PFSK-1 (cell line): ENCODE measurements around the gene IMPG1.

Source experiments
- FOXP2 ChIP-seq: optimal IDR thresholded peaks from 2 replicates; pipeline ENCODE3; 2011; ENCODE audit warnings: borderline replicate concordance, control low read depth, inconsistent platforms; ENCODE audit not compliant: insufficient read depth; ENCODE audit errors: extremely low read length, extremely low read depth
- POLR2AphosphoS5 ChIP-seq: IDR thresholded peaks from 2 replicates; pipeline ENCODE4 v1.6.1; 2012; ENCODE audit warnings: low read depth, mild to moderate bottlenecking, control low read depth, low read length, moderate library complexity
- SIN3A ChIP-seq: IDR thresholded peaks from 2 replicates; pipeline ENCODE4 v1.6.1; 2012; ENCODE audit warnings: mild to moderate bottlenecking, low read length, moderate library complexity, borderline replicate concordance; ENCODE audit not compliant: insufficient read depth
- TAF1 ChIP-seq: IDR thresholded peaks from 2 replicates; pipeline ENCODE4 v1.6.1; 2012; ENCODE audit warnings: low read length, control low read depth, borderline replicate concordance; ENCODE audit not compliant: insufficient read depth
- TF ChIP-seq, protein P1 (sequence below), 2 experiments: IDR thresholded peaks; 2 replicates each; pipeline versions ENCODE4 v1.6.1 to v1.8.0; 2011 to 2012; ENCODE audit warnings: low read depth in 2 of 2, low read length in 2 of 2, control low read depth in 1 of 2, inconsistent platforms in 1 of 2, mild to moderate bottlenecking in 1 of 2, moderate library complexity in 1 of 2; ENCODE audit not compliant: insufficient read depth in 1 of 2

Gene IMPG1

DNA sequence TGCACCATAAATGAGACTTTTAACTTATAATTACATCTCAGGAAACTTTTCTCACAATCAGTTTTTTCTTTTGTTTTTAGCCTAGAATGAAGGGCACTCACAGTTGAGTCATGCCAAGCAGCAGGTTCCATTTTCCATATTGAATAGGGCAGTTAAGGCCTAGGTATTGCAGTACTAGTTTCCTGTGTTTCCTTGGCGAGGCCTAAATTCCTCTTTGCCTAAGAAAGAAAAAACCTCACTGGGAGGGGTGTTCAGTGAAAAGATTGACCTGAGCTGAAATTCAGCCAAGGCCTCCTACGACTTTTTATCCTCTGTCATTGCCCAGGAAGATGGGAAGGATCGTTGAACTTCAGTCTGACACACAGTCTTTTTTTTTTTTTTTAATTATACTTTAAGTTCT is 85.5 kb downstream of the IMPG1 start:
- TF ChIP-seq, protein P1, sequence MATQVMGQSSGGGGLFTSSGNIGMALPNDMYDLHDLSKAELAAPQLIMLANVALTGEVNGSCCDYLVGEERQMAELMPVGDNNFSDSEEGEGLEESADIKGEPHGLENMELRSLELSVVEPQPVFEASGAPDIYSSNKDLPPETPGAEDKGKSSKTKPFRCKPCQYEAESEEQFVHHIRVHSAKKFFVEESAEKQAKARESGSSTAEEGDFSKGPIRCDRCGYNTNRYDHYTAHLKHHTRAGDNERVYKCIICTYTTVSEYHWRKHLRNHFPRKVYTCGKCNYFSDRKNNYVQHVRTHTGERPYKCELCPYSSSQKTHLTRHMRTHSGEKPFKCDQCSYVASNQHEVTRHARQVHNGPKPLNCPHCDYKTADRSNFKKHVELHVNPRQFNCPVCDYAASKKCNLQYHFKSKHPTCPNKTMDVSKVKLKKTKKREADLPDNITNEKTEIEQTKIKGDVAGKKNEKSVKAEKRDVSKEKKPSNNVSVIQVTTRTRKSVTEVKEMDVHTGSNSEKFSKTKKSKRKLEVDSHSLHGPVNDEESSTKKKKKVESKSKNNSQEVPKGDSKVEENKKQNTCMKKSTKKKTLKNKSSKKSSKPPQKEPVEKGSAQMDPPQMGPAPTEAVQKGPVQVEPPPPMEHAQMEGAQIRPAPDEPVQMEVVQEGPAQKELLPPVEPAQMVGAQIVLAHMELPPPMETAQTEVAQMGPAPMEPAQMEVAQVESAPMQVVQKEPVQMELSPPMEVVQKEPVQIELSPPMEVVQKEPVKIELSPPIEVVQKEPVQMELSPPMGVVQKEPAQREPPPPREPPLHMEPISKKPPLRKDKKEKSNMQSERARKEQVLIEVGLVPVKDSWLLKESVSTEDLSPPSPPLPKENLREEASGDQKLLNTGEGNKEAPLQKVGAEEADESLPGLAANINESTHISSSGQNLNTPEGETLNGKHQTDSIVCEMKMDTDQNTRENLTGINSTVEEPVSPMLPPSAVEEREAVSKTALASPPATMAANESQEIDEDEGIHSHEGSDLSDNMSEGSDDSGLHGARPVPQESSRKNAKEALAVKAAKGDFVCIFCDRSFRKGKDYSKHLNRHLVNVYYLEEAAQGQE (IDR thresholded peaks at IDR 0.05; ENCODE audit: insufficient read depth in 1 of 2, low read depth in 2 of 2, low read length in 2 of 2) = no peak

DNA sequence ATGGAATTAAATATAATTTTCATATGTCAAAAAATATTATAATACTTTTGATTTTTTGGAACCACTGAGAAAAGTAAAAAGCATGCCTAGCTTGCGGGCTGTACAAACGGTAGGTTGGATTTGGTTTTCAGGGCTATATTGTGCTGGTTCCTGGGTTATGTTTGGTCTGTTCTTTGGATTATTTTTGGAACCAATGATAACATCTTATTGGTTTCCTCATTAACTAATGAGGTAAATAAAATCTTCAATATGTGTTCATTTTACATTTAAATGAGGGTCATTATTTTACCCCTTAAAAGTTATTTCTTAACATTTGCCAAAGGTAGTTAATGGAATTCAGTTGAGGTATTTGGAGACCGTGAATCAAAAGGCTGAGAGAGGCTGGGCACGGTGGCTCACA is 96.6 kb downstream of the IMPG1 start:
- no peak for TF ChIP-seq SIN3A
- no peak for TF ChIP-seq TAF1

DNA sequence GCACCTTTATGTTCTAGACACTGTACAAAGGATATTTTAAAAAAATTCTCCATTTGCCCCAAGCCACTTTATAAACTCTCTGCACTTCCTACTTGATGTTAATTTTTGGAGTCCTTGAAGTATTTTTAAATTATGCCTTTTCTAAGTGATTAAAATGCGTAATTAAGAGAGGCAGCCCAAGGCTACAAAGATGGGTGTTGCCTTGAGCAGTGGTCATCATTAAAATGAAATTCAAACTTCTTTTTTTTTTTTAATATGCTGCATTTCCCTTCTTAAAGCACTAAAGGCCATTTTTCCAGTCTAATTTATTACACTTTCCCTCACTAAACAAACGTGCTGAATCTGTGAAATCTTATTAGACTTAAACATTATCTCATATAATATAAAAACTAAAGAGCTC is 102.4 kb downstream of the IMPG1 start:
- TF ChIP-seq POLR2AphosphoS5 (no peak), TAF1 (no peak), SIN3A (no peak), FOXP2 (no peak)
- TF ChIP-seq, protein P1 (IDR thresholded peaks at IDR 0.05; ENCODE audit: insufficient read depth in 1 of 2, low read depth in 2 of 2, low read length in 2 of 2) = no peak

DNA sequence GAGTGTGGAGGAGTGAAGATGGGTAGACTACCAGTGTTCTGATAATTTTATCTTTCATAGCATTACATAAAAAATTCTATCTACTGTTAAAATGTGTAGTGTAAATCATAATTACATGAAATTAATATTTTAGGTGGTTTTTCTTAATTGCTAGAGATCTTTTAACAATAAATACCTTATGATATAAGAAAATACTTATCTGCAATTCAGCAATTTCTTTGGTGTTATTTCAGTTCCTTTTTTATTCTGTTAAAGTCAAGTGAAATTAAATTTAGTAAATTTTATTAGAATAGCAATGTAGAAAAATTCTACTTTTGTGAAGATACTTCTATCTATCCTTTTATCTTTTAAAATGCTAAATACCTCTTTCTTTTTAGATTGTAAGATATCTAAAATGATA is 104.3 kb downstream of the IMPG1 start:
- TF ChIP-seq, protein P1 (IDR thresholded peaks at IDR 0.05; ENCODE audit: insufficient read depth in 1 of 2, low read depth in 2 of 2, low read length in 2 of 2) = no peak
- TF ChIP-seq TAF1 (no peak), POLR2AphosphoS5 (no peak), FOXP2 (no peak), SIN3A (no peak)

DNA sequence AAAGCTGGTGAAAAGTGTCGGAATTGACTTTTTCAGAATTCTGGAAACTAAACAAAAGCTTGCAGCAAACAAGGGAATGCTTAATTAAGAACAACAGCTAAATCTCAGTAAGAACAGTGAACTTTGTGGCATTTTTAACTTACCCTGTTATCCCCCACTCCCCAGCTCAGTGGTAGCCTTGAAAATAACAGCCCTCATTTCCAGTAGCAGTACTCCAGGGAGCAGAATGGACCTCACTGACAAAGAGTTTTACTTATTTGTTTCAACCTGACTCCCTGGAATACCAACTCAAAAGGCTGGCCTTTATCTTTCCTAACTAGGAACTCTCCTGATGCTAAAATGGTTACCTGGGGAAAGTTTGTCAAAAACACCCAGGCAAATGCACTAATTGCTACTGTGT is 108.9 kb downstream of the IMPG1 start:
- TF ChIP-seq FOXP2 (no peak), TAF1 (no peak), POLR2AphosphoS5 (no peak), SIN3A (no peak)
- TF ChIP-seq, protein P1 (IDR thresholded peaks at IDR 0.05; ENCODE audit: insufficient read depth in 1 of 2, low read depth in 2 of 2, low read length in 2 of 2) = no peak
